H9 (cell line): Measurements from ENCODE around the gene AVL9. TPM values are rescaled to one million over a fixed set of nuclear protein-coding genes. Genes with fewer than 3 reads are reported as not detected.

Experiments
- DNase-seq: peaks from one replicate; pipeline ENCODE4 v3.0.0-alpha.2; 2017
- H2AFZ ChIP-seq: one replicate; pipeline ENCODE4 v1.6.1; 2013; ENCODE audit warnings: mild to moderate bottlenecking, low read length, control low read depth, moderate library complexity
- H2AK5ac ChIP-seq: 2 replicates; pipeline ENCODE4 v1.6.1; 2013; ENCODE audit warnings: low read length, control low read depth, mixed read lengths; ENCODE audit not compliant: insufficient read length
- H2BK120ac ChIP-seq: one replicate; pipeline ENCODE4 v1.6.1; 2013; ENCODE audit warnings: low read depth, mild to moderate bottlenecking, low read length, control low read depth, inconsistent platforms; ENCODE audit not compliant: poor library complexity, severe bottlenecking
- H2BK12ac ChIP-seq: 2 replicates; pipeline ENCODE4 v1.6.1; 2013; ENCODE audit warnings: low read length, control low read depth, mixed read lengths, low read depth; ENCODE audit not compliant: insufficient read length
- H2BK15ac ChIP-seq: 2 replicates; pipeline ENCODE4 v1.6.1; 2013; ENCODE audit warnings: low read depth, low read length, control low read depth
- H2BK20ac ChIP-seq: one replicate; pipeline ENCODE4 v1.6.1; 2013; ENCODE audit warnings: low read depth, mild to moderate bottlenecking, low read length, control low read depth, inconsistent platforms; ENCODE audit not compliant: poor library complexity, severe bottlenecking
- H2BK5ac ChIP-seq: 2 replicates; pipeline ENCODE4 v1.6.1; 2013; ENCODE audit warnings: low read length, control low read depth, mixed read lengths; ENCODE audit not compliant: insufficient read length
- H3K14ac ChIP-seq: 2 replicates; pipeline ENCODE4 v1.6.1; 2013; ENCODE audit warnings: low read length, control low read depth; ENCODE audit not compliant: insufficient read depth
- H3K18ac ChIP-seq: 2 replicates; pipeline ENCODE4 v1.6.1; 2013; ENCODE audit warnings: low read depth, mild to moderate bottlenecking, mixed read lengths, low read length, control low read depth; ENCODE audit not compliant: insufficient read length
- H3K23ac ChIP-seq: 2 replicates; pipeline ENCODE4 v1.6.1; 2013; ENCODE audit warnings: low read length, control low read depth, mixed read lengths, low read depth; ENCODE audit not compliant: insufficient read length
- H3K23me2 ChIP-seq: 2 replicates; pipeline ENCODE4 v1.6.1; 2013; ENCODE audit warnings: low read depth, mild to moderate bottlenecking, mixed read lengths, low read length, control low read depth; ENCODE audit not compliant: insufficient read length, poor library complexity, severe bottlenecking
- H3K27ac ChIP-seq: 2 replicates; pipeline ENCODE4 v1.5.1; 2013; ENCODE audit warnings: low read length, control low read depth, mixed read lengths, low read depth; ENCODE audit not compliant: insufficient read length
- H3K27me3 ChIP-seq: 2 replicates; pipeline ENCODE4 v1.6.1; 2013; ENCODE audit warnings: low read length, control low read depth, inconsistent platforms; ENCODE audit not compliant: insufficient read depth
- H3K4ac ChIP-seq: 2 replicates; pipeline ENCODE4 v1.6.1; 2013; ENCODE audit warnings: low read depth, mild to moderate bottlenecking, control low read depth, inconsistent platforms, low read length, moderate library complexity
- H3K4me1 ChIP-seq: 2 replicates; pipeline ENCODE4 v1.6.1; 2013; ENCODE audit warnings: low read length, control low read depth, inconsistent platforms; ENCODE audit not compliant: insufficient read depth
- H3K4me2 ChIP-seq: 2 replicates; pipeline ENCODE4 v1.6.1; 2013; ENCODE audit warnings: low read length, control low read depth, mixed read lengths; ENCODE audit not compliant: insufficient read length, insufficient read depth
- H3K56ac ChIP-seq: 2 replicates; pipeline ENCODE4 v1.6.1; 2013; ENCODE audit warnings: low read depth, mild to moderate bottlenecking, mixed read lengths, low read length, control low read depth; ENCODE audit not compliant: insufficient read length
- H3K79me1 ChIP-seq: 2 replicates; pipeline ENCODE4 v1.6.1; 2013; ENCODE audit warnings: low read depth, mild to moderate bottlenecking, moderate library complexity, low read length, control low read depth, inconsistent platforms; ENCODE audit not compliant: insufficient read depth, poor library complexity, severe bottlenecking
- H3K79me2 ChIP-seq: 2 replicates; pipeline ENCODE4 v1.6.1; 2013; ENCODE audit warnings: low read length, control low read depth, inconsistent platforms; ENCODE audit not compliant: insufficient read depth
- H3K9ac ChIP-seq: 2 replicates; pipeline ENCODE4 v1.6.1; 2013; ENCODE audit warnings: low read length, control low read depth, mixed read lengths; ENCODE audit not compliant: insufficient read length; ENCODE audit errors: extremely low read depth
- H3K9me3 ChIP-seq: one replicate; pipeline ENCODE4 v1.6.1; 2013; ENCODE audit warnings: low read depth, low read length, inconsistent platforms; ENCODE audit not compliant: control insufficient read depth
- H3T11ph ChIP-seq: one replicate; pipeline ENCODE4 v1.6.1; 2013; ENCODE audit warnings: mild to moderate bottlenecking, low read length, control low read depth, inconsistent platforms
- H4K20me1 ChIP-seq: one replicate; pipeline ENCODE4 v1.6.1; 2013; ENCODE audit not compliant: control insufficient read depth, insufficient read length, insufficient read depth
- H4K5ac ChIP-seq: 2 replicates; pipeline ENCODE4 v1.6.1; 2013; ENCODE audit warnings: low read depth, mild to moderate bottlenecking, mixed read lengths, low read length, control low read depth; ENCODE audit not compliant: insufficient read length
- H4K8ac ChIP-seq: replicated peaks from 2 replicates; pipeline ENCODE4 v1.6.1; 2013; ENCODE audit warnings: low read length, control low read depth, mixed read lengths, low read depth; ENCODE audit not compliant: insufficient read length
- H4K91ac ChIP-seq: 2 replicates; pipeline ENCODE4 v1.6.1; 2013; ENCODE audit warnings: low read depth, mild to moderate bottlenecking, moderate library complexity, mixed read lengths, low read length, control low read depth; ENCODE audit not compliant: insufficient read length
- H3K27ac Mint-ChIP-seq, 3 experiments: 2 replicates in 2 of 3; 3 replicates in 1 of 3; pipeline ENCODE4 v1.8.0; 2020 to 2021; ENCODE audit warnings: mixed read lengths in 3 of 3, mild to moderate bottlenecking in 1 of 3, moderate library complexity in 1 of 3
- H3K27me3 Mint-ChIP-seq: 2 replicates; pipeline ENCODE4 v1.8.0; 2021; ENCODE audit warnings: low read depth, mild to moderate bottlenecking, moderate library complexity, mixed read lengths
- H3K36me3 Mint-ChIP-seq, 3 experiments: 2 replicates in 2 of 3; 3 replicates in 1 of 3; pipeline ENCODE4 v1.8.0; 2020 to 2021; ENCODE audit warnings: low read depth in 3 of 3, mixed read lengths in 3 of 3; ENCODE audit not compliant: insufficient read depth in 1 of 3
- H3K4me1 Mint-ChIP-seq, 2 experiments: 2 replicates each; pipeline ENCODE4 v1.8.0; 2020; ENCODE audit warnings: mixed read lengths in 2 of 2
- H3K4me3 Mint-ChIP-seq, 2 experiments: 2 replicates in 1 of 2; 3 replicates in 1 of 2; pipeline ENCODE4 v1.8.0; 2020 to 2021; ENCODE audit warnings: mild to moderate bottlenecking in 2 of 2, mixed read lengths in 2 of 2, moderate library complexity in 1 of 2
- H3K9me3 Mint-ChIP-seq, 2 experiments: 2 replicates in 1 of 2; 3 replicates in 1 of 2; pipeline ENCODE4 v1.8.0; 2020; ENCODE audit warnings: mild to moderate bottlenecking in 2 of 2, mixed read lengths in 2 of 2, moderate library complexity in 1 of 2
- CTCF ChIP-seq: fragments of 200-600 bp; sonication (generic); conservative IDR thresholded peaks from 3 replicates; pipeline ENCODE4 v1.8.0; 2021; ENCODE audit warnings: antibody characterized with exemption, mild to moderate bottlenecking
- WGBS: extraction: QIAGEN DNeasy Blood & Tissue Kit; methylation state at CpG from one replicate; pipeline ENCODE4 v1.1.7; 2013; ENCODE audit warnings: missing lambda C conversion rate, low lambda C conversion rate, mixed read lengths; ENCODE audit not compliant: insufficient read length; ENCODE audit errors: extremely low coverage; 5-methylcytosine and 5-hydroxymethylcytosine counted together
- total RNA-seq: library from RNA; stranded (reverse); gene quantifications from 2 replicates; pipeline ENCODE4 v1.2.1, GENCODE V29; 2021

AVL9 gene
- total RNA-seq, 1 experiment from 2014 or later: 38.7 TPM

- Histone ChIP-seq H4K8ac (no peak overlapping the region), H2BK20ac (no peak overlapping the region), H2BK12ac (no peak overlapping the region), H2AFZ (no peak overlapping the region), H2BK120ac (no peak overlapping the region), H3K56ac (peak overlapping the region; percentile 19), H3K9me3 (no peaks in the 10 kb centered on the region), H3K14ac (peak overlapping the region; percentile 71; the same call in 1 of the 2 replicates), H3K23me2 (peaks cover 4% of the 10 kb centered on the region), H3K4me1 (no peaks in the 10 kb centered on the region), H4K91ac (no peak overlapping the region), H3K79me1 (no peaks in the 10 kb centered on the region), H3K27ac (peak overlapping the region; percentile 8), H3K23ac (no peak overlapping the region), H4K5ac (peak overlapping the region; percentile 41), H3K4me2 (peak overlapping the region; percentile 95), H3K9ac (peak overlapping the region; percentile 85), H3K18ac (no peak overlapping the region), H3K27me3 (no peaks in the 10 kb centered on the region), H3K79me2 (no peaks in the 10 kb centered on the region; the same call in 1 of the 2 replicates), H3K4ac (no peak overlapping the region), H2AK5ac (no peak overlapping the region), H2BK5ac (no peak overlapping the region), H4K20me1 (no peaks in the 10 kb centered on the region), H3T11ph (no peak overlapping the region), H2BK15ac (no peak overlapping the region)
- peaks cover 9 to 29% (median 28%) of the 10 kb centered on the region in 3 experiments; a peak in 6 of 7 replicates for H3K36me3 Mint-ChIP-seq
- no peaks in the 10 kb centered on the region for H3K27me3 Mint-ChIP-seq
- H3K9me3 Mint-ChIP-seq: no peaks in the 10 kb centered on the region
- no CpG with 5 or more reads among the region's 9 CpGs for WGBS
- peak overlapping the region; percentile 91 to 97 for H3K4me3 Mint-ChIP-seq
- TF ChIP-seq CTCF: no peak
- no peak for DNase-seq
- H3K4me1 Mint-ChIP-seq: peaks cover 7 to 12% of the 10 kb centered on the region in 2 experiments
- H3K27ac Mint-ChIP-seq: peak overlapping the region; percentile 88 to 95 (median 94); a peak in 6 of 7 replicates
These were observed 5.5 kb upstream of the AVL9 start for GRCh38 chr7:32489788-32490126.
